ENCODE results near the gene CLECL1.

DNA sequence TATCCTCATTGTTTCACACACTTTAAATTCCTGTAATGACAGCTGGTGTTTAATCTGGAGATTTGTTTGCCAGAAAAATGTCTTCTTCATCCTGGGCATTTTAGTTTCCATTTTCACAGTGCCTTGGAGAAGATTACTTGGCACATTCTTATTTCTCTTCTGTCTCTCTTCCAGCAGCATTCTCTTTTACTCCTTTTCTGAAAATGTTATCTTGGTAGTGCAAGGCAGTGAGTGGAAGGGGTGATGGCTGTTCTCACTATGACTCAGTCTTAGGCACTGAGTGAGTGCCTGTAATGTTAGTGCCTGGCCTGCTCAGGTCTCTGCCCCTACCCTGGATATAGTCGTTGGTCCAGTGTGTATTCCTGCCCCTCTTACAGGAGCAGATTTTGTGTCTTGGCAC, 13.1 kb downstream of the CLECL1 start:
- TF ChIP-seq, protein P1, sequence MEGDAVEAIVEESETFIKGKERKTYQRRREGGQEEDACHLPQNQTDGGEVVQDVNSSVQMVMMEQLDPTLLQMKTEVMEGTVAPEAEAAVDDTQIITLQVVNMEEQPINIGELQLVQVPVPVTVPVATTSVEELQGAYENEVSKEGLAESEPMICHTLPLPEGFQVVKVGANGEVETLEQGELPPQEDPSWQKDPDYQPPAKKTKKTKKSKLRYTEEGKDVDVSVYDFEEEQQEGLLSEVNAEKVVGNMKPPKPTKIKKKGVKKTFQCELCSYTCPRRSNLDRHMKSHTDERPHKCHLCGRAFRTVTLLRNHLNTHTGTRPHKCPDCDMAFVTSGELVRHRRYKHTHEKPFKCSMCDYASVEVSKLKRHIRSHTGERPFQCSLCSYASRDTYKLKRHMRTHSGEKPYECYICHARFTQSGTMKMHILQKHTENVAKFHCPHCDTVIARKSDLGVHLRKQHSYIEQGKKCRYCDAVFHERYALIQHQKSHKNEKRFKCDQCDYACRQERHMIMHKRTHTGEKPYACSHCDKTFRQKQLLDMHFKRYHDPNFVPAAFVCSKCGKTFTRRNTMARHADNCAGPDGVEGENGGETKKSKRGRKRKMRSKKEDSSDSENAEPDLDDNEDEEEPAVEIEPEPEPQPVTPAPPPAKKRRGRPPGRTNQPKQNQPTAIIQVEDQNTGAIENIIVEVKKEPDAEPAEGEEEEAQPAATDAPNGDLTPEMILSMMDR (IDR thresholded peaks at IDR 0.05; ENCODE audit: insufficient read depth, low read depth, low read length): no peak
- TF ChIP-seq EZH2 (IDR thresholded peaks at IDR 0.05; ENCODE audit: insufficient read depth, low read length): no peak

All from astrocyte (in vitro differentiated cells and primary cell).